Stimulated activated CD8-positive, alpha-beta memory T cell treated with anti-CD3 and anti-CD28 coated beads, Interleukin-2, amount 100 ng/mL, for 1 hour (primary cell): ENCODE results near the gene CDT1.

Experiments
- DNase-seq, 2 donors: peaks; one replicate each; pipeline ENCODE4 v3.0.0-alpha.2; 2020; ENCODE audit warnings: low read depth in 2 of 2

CDT1 gene

GRCh38 chr16:88803264-88803987, at the start of gene CDT1:
TSS of gene CDT1 (plus strand) at chr16:88803789. CDS start at chr16:88803832, 43 bp downstream.
- DNase-seq: peak; percentile 67 to 78

- no peak for DNase-seq
Measured at GRCh38 chr16:88754109-88754911, 49.3 kb upstream of the CDT1 start.

GRCh38 chr16:88754912-88755744, 48.5 kb upstream of the CDT1 start:
- no peak for DNase-seq

GRCh38 chr16:88755745-88756443, 47.7 kb upstream of the CDT1 start:
- DNase-seq: no peak

GRCh38 chr16:88758227-88758943, 45.2 kb upstream of the CDT1 start:
- DNase-seq: no peak

- no peak for DNase-seq
Measured at GRCh38 chr16:88758944-88759244, 44.7 kb upstream of the CDT1 start.

- no peak for DNase-seq
Measured at GRCh38 chr16:88759245-88759975, 44.2 kb upstream of the CDT1 start.

- DNase-seq: no peak
Measured at GRCh38 chr16:88759976-88760350, 43.6 kb upstream of the CDT1 start.

- no peak for DNase-seq
Measured at GRCh38 chr16:88760424-88761142, 43.0 kb upstream of the CDT1 start.

- no peak for DNase-seq
Measured at GRCh38 chr16:88761143-88761534, 42.5 kb upstream of the CDT1 start.

GRCh38 chr16:88761830-88762229, 41.8 kb upstream of the CDT1 start:
- no peak for DNase-seq

- no peak for DNase-seq
Measured at GRCh38 chr16:88762258-88762870, 41.2 kb upstream of the CDT1 start.

- no peak for DNase-seq
Measured at GRCh38 chr16:88762941-88763340, 40.6 kb upstream of the CDT1 start.

GRCh38 chr16:88763502-88764053, 40.0 kb upstream of the CDT1 start:
- no peak for DNase-seq

- DNase-seq: no peak
Measured at GRCh38 chr16:88764080-88764479, 39.5 kb upstream of the CDT1 start.

GRCh38 chr16:88764913-88765349, 38.7 kb upstream of the CDT1 start:
- DNase-seq: no peak

GRCh38 chr16:88766975-88767374, 36.6 kb upstream of the CDT1 start:
- no peak for DNase-seq

- DNase-seq: no peak
Measured at GRCh38 chr16:88767546-88768070, 36.0 kb upstream of the CDT1 start.
